HG02938 (cell line): Measurements from ENCODE around the gene ZBTB24.

Experiments used
- ATAC-seq: cut with Tn5 transposase; IDR thresholded peaks from one replicate; pipeline ENCODE4 v1.9.1; 2021; ENCODE audit warnings: mild to moderate bottlenecking, moderate library complexity; ENCODE audit not compliant: unreplicated experiment

ZBTB24 gene

GRCh38 chr6:109453594-109454495, 29.2 kb downstream of the ZBTB24 start:
- no peak for ATAC-seq

GRCh38 chr6:109453156-109453555, 29.9 kb downstream of the ZBTB24 start:
- ATAC-seq, result no peak

GRCh38 chr6:109452181-109452580, 30.8 kb downstream of the ZBTB24 start:
- ATAC-seq, result no peak

GRCh38 chr6:109451376-109451775, 31.6 kb downstream of the ZBTB24 start:
- no peak for ATAC-seq

- ATAC-seq, result no peak
These were observed 32.2 kb downstream of the ZBTB24 start for GRCh38 chr6:109450801-109451200.

GRCh38 chr6:109449795-109450673, 33.0 kb downstream of the ZBTB24 start:
- no peak for ATAC-seq

GRCh38 chr6:109449064-109449794, 33.8 kb downstream of the ZBTB24 start:
- ATAC-seq, result no peak

GRCh38 chr6:109448615-109449014, 34.4 kb downstream of the ZBTB24 start:
- no peak for ATAC-seq

GRCh38 chr6:109447878-109448555, 35.0 kb downstream of the ZBTB24 start:
- no peak for ATAC-seq

GRCh38 chr6:109447087-109447486, 35.9 kb downstream of the ZBTB24 start:
- ATAC-seq, result no peak

- no peak for ATAC-seq
These were observed 36.5 kb downstream of the ZBTB24 start for GRCh38 chr6:109446541-109446940.

GRCh38 chr6:109446072-109446471, 36.9 kb downstream of the ZBTB24 start:
- ATAC-seq, result no peak

GRCh38 chr6:109445382-109445781, 37.6 kb downstream of the ZBTB24 start:
- no peak for ATAC-seq

- ATAC-seq, result no peak
These were observed 39.5 kb downstream of the ZBTB24 start for GRCh38 chr6:109443425-109443950.

- no peak for ATAC-seq
These were observed 40.6 kb downstream of the ZBTB24 start for GRCh38 chr6:109442393-109442924.

- ATAC-seq, result peak; percentile 8
These were observed 41.8 kb downstream of the ZBTB24 start for GRCh38 chr6:109441069-109441816.

- ATAC-seq, result peak; percentile 69
These were observed 42.5 kb downstream of the ZBTB24 start, which contains the start of the genes PPIL6 and SMPD2 for GRCh38 chr6:109440331-109441068. Gene PPIL6 (minus strand): TSS chr6:109440628. CDS start chr6:109440590, 38 bp downstream. Gene SMPD2 (plus strand): TSS chr6:109440724. CDS start chr6:109441122, 398 bp downstream.

- ATAC-seq, result no peak
These were observed 47.0 kb downstream of the ZBTB24 start for GRCh38 chr6:109436041-109436440.
